GM19035 (cell line): ENCODE measurements around the gene KANK3.

Experiments used
- ATAC-seq: cut with Tn5 transposase; IDR thresholded peaks from one replicate; pipeline ENCODE4 v1.9.1; 2021; ENCODE audit not compliant: unreplicated experiment

Gene KANK3

DNA sequence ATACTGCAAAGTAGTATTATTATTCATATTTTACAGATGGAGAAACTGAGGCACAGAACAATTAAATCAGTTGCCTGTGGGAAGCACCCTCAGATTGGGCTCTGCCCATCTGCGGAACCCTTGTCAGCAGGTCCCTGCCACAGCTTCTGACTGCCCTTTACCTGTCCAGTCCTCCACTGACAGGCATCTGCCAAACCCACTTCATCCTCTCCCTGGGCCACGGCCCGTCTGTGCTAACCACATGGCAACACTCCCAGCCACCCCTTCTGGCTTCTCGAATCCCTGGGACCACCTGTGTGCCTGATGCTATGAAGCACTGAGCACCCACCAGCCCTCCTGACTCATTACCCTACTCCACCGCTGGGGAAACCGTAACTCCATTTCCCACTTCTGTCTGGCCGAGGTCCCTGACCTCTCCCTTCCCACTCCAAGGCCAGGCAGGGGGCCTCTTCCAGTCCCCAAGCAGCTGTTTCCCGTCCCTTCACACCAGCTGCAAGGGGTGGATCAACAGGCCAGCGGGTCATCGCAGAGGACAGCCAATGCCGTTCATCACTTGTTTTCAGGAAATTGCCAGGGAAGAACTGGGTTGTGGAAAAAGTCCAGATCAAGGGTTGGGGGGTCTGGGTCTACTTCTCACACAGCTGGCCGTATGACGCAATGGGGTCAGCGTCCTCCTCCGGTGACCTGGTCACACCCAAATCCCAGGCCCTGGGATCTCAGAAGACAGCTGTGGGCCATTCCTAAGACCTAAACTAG is 2.5 kb downstream of the KANK3 start:
- no peak for ATAC-seq

DNA sequence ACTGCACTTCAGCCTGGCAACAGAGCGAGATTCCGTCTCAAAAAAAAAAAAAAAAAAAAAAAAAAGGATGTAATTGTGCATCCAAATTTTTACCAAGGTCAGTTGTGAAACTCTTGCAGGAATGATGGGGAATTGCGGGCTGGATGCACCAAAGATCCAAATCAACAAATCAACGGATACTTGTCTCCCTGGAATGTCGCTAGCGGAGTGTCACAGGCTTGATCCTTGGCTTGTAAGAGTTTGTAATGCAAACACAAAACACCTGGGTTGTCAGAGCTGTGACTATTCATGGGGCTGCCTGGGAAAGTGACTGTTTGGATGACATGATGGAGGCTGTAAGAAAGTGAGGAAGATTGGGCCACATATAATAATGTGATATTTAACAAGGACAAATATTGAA is 4.2 kb downstream of the KANK3 start:
- ATAC-seq = no peak

DNA sequence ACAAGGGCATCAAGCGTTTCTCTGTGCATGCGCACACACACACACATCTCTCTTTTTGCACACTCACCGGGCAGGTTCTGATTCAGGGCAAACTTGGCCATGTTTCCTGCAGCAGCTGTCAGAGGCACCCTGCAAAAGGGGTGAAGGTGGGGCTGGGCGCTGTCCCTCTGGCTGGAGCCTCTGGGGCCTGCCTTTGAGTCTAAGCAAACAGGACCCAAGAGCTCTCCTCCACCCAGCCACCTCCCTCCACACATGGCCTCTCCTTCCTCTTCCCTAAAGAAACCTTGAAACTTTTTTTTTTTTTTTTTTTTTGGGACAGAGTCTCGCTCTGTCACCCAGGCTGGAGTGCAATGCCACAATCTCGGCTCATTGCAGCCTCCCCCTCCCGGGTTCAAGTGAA is 5.3 kb downstream of the KANK3 start:
- ATAC-seq = no peak

DNA sequence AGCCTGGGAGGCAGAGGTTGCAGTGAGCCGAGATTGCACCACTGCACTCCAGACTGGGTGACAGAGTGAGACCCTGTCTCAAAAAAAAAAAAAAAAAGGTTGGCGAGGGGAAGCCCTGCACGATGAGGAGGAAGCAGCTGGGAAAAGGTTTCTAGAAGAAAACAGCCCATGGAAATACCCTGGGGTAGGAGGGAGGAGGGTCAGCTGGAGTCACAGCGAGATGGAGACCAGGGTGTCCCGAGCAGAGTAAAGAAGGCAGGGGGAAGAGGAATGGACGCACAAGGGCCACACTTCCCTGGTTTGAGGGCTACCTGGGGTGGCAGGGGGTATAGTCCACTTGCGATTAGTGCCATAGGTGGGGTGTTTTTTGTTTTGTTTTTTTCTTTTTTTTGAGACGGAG is 6.4 kb downstream of the KANK3 start:
- no peak for ATAC-seq

DNA sequence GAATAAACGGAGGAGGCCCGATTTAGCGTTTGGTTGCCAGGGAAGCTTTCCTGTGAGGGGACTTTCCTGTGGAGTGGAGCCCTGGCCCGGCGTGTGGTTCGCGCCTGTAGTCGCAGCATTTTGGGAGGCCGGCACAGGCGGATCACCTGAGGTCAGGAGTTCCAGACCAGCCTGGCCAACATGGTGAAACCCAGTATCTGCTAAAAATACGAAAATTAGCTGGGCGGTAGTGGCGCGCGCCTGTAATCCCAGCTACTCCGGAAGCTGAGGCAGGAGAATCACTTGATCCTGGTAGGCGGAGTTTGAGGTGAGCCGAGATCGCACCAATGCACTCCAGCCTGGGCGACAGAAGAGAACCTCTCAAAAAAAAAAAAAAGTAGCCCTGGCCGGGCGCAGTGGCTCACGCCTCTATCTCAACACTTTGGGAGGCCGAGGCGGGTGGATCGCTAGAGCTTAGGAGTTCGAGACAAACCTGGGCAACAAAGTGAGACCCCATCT is 6.9 kb downstream of the KANK3 start:
- ATAC-seq = no peak

DNA sequence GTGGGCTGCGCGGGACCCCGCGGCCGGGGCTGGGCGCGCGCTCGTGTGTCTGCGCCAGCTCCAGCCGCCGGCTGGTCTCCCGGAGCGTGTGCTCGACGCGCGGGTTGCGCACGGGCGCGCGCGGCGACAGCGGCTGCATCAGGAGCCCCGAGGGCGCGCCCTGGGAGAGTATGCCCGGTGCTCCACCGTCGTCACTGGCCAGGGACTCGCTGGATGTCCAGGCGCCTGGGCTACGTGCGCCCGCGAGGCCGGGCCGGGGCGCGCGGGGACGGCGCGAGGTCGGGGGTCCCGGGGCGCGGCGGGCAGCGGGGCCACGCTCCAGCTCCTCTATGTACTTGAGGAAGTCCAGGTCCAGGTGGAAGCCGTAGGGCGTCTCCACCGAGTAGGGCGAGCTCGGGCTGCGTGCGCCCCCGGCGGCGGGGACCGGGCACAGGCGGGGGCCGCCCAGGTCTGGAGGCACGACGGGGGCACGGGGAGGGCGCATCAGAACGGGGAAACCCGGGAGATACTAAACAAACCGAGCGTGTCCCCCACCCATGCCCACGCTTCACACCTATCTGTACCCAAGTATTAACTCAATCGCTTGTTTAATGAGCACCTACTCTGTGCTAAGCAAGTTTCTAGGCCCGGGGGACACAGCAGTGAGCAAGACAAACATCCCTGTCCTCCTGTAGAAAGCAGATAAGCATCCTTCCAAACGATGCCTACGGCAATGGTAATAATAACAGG is 7.6 kb downstream of the KANK3 start:
- no peak for ATAC-seq

DNA sequence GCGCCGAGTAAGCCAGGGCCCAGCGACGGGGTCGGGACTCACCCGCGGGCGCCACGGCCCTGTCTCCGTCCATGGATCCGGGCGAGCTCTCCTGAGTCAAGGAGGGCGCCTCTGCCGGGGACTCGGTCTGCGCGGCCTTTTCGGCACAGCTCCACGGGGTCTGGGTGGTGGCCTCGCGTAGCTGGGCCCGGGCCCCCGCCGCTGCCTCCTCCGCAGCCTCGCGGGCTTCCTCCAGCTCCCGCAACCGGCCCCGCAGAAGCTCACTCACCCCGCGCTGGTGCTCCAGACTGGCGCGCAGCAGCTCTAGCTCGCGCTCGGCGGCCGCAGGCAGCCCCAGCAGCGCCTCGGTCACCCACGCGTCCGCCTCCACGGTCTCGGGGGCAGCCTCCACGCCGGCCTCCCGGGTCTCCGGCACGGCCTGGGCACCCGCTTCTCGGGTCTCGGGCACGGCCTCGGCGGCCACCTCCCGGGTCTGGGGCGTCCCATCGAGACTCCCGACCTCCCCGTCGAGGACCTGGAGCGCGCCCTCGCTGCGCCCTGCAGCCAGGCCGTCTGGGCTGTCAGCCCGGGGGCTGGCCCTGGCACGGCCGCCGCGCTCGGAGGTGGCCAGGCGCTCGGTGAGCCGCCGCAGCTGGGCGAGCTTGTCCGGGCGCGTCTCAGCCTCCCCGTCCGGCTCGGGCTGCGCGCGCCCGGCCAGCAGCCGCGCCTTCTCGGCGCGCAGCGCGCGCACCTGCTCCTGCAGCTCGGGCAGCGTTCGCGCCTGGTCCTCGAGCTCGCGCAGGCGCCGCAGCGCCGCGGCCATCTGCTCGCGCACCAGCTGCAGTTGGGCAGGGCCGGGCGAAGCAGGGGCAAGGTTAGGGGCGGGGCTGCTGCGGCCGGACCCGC is 8.4 kb downstream of the KANK3 start:
- ATAC-seq = no peak

DNA sequence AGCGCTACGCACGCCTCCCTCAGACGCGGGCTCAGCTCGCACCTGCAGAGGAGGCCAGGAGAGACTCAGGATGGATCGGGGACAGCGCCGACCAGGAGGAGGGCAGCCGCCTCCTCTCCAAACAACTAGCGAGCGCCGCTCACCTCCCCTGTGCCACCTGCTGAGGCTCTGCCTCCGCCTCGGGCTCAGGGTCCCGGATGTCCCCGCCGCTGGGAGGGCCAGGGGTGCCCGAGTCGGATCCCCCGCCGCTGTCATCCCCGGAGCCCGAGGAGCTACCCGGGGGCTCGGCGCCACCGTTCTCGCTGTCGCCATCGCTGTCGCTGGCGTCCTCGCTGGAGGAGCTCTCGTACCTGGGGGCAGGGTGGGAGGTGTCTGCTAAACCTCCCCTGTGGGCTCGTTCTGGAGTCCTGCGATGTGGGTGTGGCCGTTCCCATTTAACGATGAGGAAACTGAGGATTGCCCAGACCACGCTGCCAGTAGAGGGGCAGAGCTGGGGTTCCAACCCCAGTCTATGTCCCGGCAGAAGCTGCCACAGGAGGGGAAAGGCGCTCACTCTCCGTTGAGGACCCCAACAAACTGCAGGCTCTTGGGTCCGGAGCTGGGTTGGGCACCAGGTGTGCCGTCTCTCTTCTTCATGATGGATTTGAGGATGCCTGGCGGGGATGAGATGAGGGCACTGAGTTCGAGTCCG is 9.2 kb downstream of the KANK3 start:
- no peak for ATAC-seq

DNA sequence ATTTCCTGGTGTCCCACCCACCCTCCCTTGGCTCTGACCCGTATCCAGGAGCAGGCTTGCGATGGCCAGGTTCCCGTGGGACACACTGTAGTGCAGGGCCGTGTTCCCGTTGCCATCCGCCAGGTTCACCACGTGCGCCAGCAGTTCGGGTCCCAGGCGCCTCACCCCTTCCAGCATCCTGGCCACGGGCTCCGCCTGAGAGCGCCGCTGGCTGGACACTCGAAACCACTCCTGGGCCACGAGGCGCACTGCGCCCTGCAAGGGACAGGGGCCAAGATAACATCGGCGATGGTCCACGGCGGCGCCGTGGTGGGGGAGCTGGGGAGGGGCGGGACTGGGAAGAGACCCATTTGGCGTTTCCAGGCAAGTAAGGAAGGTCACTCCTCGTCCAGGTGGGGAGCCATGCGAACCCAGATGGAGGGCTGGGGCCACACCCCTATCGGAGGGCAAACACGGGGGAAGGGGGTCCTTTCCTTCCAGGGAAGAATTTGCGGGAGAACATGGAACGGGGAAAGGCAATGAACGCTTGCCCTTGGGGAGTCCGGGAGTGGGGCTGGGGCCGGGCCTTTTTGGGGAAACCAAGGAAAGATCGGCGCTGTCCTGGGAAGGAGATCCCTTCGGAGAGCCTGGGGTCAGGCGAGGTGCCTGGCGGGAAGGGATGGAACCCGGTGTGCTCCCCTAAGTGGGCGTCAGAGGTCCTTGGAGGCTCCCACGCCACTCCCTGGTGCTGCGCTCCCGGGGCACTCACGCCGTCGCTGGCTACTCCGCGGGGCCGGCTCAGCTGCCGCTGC is 9.9 kb downstream of the KANK3 start:
- no peak for ATAC-seq

DNA sequence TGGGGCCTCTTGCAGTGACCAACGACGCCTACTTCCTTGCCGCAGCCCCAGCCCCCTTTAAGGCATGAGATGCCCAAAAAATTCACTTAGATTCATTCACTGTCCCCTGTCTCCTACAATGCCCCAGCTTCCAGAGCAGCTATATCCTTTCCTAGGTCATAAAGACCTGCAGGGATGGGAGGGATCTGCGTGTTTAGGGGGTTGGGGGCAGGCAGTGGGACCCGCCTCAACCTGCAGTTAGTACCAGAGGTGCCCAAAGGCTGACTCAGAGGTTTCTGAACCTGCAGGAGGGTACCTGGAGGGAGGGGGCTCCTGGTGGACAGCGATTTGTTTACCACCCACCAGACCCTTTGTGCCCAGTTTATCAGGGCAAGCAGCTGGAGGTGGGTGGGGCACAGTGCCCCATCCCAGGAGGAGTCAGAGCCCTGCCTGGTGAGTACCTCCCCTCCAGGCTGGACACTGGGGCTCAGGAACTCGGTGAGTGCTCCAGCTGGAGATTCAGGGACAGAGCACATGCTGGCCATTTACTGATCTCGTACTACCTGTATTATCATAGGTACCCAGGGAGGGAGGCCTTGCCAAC is 11.7 kb downstream of the KANK3 start:
- ATAC-seq = no peak

DNA sequence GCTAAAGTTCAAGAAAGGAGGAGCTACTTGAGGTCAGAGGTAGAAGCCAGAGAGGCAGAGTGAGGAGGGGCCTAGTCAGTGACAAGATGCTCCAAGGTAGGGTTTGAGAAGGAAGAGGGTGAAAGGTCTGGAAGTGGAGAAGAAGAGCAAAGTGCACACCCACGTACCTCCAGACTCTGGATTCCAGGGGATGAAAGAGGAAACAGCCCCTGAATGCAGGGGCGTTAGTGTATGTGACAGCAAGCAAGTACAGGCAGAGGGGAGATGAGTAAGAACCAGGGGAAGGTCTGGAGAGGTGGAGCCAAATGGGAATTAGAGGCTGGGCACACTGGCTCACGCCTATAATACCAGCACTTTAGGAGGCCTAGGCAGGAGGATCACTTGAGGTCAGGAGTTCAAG is 13.1 kb downstream of the KANK3 start:
- ATAC-seq = no peak

DNA sequence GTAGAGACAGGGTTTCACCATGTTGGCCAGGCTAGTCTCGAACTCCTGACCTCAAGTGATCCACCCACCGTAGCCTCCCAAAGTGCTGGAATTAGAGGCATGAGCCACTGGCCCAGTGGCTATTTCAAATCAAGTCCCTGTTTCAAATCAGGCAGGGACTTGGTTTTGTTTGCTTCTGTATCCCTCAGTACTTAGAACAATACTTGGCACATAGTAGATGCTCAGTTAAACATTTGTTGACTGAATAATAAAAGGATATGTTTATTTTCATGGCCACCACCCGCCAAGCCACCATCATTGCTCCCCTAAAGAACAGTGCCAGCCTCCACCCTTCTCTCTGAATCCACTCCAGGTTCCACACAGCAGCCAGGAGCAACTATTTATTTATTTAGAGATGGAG is 17.6 kb downstream of the KANK3 start:
- ATAC-seq = no peak

DNA sequence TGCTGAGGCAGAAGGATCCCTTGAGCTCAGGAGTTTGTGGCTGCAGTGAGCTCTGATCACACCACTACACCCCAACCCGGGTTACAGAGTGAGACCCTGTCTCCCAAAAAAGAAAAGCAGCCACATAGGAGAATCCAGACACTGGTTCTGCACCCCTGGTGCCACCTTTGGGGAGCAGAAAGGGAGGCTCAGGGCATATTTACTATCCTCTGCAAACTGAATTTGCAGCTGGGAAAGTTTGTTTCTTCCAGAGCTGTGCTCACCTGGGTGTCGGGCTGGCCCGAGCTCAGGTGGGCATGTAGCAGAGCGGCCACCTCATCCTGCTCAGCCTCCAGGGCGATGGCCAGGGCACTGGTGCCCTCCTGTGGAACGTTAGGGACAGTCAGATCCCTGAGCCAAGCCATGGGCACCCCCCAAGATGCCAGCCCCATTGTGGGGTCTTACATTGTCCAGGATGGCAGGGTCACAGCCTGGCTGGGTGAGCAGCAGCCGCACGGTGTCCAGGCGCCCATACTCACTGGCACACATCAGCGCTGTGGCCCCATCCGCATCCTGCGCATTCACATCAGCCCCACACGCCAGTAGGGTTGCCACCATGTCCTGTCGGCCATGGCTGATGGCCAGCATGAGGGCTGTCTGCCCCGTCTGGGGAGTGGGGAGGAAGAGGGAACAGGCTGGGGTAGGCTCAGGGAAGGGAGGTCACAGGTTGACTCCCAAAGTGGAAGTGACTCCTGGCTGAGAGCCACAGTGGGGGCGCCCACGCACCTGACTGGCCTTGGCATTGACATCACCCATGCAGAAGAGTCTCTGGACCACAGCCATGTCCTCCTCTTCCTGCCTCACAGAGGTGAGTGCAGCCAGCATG is 18.6 kb downstream of the KANK3 start:
- ATAC-seq = no peak

DNA sequence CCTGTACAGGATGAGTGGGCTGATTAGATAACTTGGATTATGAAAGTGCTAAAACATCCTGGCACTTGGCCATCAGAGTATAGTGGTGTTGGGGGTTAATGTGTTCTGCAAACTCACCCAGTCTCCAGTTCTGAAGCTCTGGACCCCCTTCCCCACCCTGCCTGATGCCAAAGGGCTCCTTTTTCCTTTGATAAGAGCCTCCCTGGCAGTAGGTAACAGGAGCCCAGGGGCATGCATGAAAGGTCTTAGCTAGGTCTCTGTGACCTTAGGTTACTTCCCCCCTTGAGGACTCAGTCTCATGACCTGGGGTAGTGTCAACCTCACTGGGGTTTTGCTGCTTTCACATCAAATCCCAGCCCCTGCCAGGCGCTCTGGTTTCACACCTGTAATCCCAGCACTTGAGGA is 19.3 kb downstream of the KANK3 start:
- no peak for ATAC-seq

DNA sequence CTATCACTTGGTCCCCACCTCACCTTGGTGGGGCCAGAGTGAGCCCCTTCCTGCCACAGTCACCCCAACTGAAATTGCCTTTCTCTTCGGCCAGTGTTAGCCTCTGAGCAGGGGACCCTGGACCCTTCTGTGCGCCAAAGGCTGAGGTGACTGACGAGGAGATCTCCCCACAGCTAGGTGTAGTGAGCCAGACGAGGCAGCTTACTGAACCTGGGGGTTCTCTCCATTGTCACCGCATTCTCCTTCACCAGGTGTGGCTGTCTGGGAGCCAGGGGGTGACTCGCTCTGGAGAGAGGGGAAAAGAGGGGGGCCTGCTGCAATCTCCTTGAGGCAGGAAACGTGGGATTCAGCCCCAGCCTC is 20.4 kb downstream of the KANK3 start:
- ATAC-seq = no peak

DNA sequence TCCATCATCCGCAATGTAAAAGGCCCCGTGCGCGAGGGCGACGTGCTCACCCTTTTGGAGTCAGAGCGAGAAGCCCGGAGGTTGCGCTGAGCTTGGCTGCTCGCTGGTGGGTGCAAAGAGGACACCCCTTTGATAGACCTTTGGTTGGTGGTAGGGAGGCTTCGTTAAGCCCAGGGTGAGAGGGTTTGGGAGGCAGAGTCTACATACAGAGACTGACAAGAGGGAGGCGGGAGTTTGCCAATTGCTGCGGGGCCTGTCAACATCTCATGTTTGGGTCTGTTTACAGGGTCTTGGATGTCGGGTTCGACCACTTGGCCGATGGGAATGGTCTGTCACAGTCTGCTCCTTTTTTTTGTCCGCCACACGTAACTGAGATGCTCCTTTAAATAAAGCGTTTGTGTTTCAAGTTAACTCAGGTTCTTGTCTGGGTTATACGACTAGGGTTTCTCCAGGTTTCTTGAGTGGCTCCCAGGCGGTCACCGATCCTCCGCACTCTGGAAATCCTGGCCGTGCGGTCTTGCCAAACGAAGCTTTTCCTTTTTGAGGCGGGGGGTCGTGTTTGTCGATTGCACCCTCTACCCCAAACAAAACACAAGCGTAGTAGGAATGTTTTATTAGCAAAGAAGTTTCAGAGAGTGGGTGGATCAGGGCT is 20.9 kb downstream of the KANK3 start:
- no peak for ATAC-seq

DNA sequence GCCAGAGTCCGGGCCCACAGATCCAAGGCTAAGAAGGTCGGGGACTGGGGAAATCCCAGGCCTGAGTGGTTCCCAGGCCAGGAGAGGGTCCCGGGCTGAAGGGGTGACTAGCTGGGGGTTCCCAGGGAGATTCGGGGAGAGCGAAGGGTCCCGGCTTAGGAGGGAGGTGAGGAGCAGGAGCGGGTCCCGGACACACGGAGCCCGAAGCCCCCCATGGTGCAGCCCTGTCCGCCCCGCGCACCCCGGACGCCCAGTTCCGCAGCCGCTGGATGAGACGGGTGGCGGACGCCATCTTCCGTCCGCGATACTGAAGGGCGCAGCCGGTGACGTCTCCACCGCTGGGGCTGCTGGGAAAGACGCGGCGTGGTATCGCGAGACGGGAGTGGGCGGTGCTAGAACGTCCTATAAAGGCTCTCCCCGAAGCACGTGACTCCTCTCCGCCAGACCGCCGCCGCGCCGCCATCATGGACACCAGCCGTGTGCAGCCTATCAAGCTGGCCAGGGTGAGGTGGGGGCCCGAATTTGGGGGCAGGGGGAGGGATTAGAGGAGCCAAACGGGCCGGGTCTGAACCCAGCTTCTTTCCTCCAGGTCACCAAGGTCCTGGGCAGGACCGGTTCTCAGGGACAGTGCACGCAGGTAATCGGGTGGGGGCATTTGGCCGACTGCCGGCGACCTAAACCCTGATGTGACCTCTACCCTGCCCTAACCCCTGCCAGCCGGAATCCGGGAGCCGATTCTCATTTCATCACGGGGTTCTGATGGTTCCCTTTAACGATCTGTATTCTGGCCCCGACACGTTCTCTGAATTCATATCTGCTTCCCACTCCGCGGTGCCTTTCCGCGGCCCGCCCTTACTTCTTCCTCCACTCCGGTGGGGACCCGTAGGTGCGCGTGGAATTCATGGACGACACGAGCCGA is 21.7 kb downstream of the KANK3 start, which contains the start of the genes NDUFA7 and RPS28:
Gene NDUFA7, minus strand, starts transcription at position 309 of the 919 bp plus-strand sequence. Its CDS starts 17 bp downstream, at position 292.
Gene RPS28, plus strand, starts transcription at position 430 of the 919 bp plus-strand sequence. Its CDS starts 35 bp downstream, at position 465.
- ATAC-seq = peak; percentile 89
